CD4-positive, alpha-beta T cell treated with Interleukin-6 at 100 ng/mL for 8 hours (primary cell): ENCODE data around the gene MAPKAPK2.
A peak's percentile ranks its signal among the peaks of the same experiment; 100 is the strongest.

ENCODE experiments used
- DNase-seq: peaks from one replicate; pipeline ENCODE4 v3.0.0-alpha.2; 2020; ENCODE audit warnings: mixed read lengths, low spot score

Gene MAPKAPK2

GRCh38 chr1:206683313-206683712 lies 1.4 kb upstream of the MAPKAPK2 start:
- DNase-seq = no peak

- no peak for DNase-seq
These were observed 702 bp upstream of the MAPKAPK2 start for GRCh38 chr1:206684003-206684402.

- no peak for DNase-seq
These were observed 646 bp downstream of the MAPKAPK2 start for GRCh38 chr1:206685334-206685768.

- DNase-seq = peak; percentile 34
These were observed 1.2 kb downstream of the MAPKAPK2 start for GRCh38 chr1:206685769-206686477.

GRCh38 chr1:206686478-206687249 lies 2.0 kb downstream of the MAPKAPK2 start:
- DNase-seq = peak; percentile 37

GRCh38 chr1:206687251-206687914 lies 2.7 kb downstream of the MAPKAPK2 start:
- DNase-seq = no peak

- no peak for DNase-seq
These were observed 3.3 kb downstream of the MAPKAPK2 start for GRCh38 chr1:206687915-206688442.

- DNase-seq = no peak
These were observed 5.8 kb downstream of the MAPKAPK2 start for GRCh38 chr1:206690516-206690915.

- DNase-seq = no peak
These were observed 6.9 kb downstream of the MAPKAPK2 start for GRCh38 chr1:206691604-206692003.

- DNase-seq = no peak
These were observed 8.3 kb downstream of the MAPKAPK2 start for GRCh38 chr1:206693029-206693428.

GRCh38 chr1:206693592-206693991 lies 8.9 kb downstream of the MAPKAPK2 start:
- DNase-seq = no peak

- no peak for DNase-seq
These were observed 9.7 kb downstream of the MAPKAPK2 start for GRCh38 chr1:206694171-206695124.

- no peak for DNase-seq
These were observed 11.0 kb downstream of the MAPKAPK2 start for GRCh38 chr1:206695733-206696132.

- no peak for DNase-seq
These were observed 12.3 kb downstream of the MAPKAPK2 start for GRCh38 chr1:206696812-206697585.

- DNase-seq = no peak
These were observed 13.3 kb downstream of the MAPKAPK2 start for GRCh38 chr1:206698011-206698410.

- no peak for DNase-seq
These were observed 14.4 kb downstream of the MAPKAPK2 start for GRCh38 chr1:206699000-206699586.

- no peak for DNase-seq
These were observed 14.9 kb downstream of the MAPKAPK2 start for GRCh38 chr1:206699626-206700025.

GRCh38 chr1:206700445-206701036 lies 15.8 kb downstream of the MAPKAPK2 start:
- no peak for DNase-seq

GRCh38 chr1:206702260-206702659 lies 17.6 kb downstream of the MAPKAPK2 start:
- DNase-seq = no peak

- no peak for DNase-seq
These were observed 18.1 kb downstream of the MAPKAPK2 start for GRCh38 chr1:206702803-206703202.
